ENCODE results near the gene ATP12A. TPM values are rescaled to one million over a fixed set of nuclear protein-coding genes. Genes with fewer than 3 reads are reported as not detected.

ATP12A gene
- total RNA-seq, 6 experiments from 2014 or later: not detected

GRCh38 chr13:24744247-24744646, 64.0 kb downstream of the ATP12A start:
- DNase-seq: no peak
- Mint-ChIP-seq H3K27ac (no peak overlapping the region), H3K36me3 (ENCODE audit: low read depth) (no peaks in the 10 kb centered on the region), H3K4me1 (ENCODE audit: low read depth) (no peaks in the 10 kb centered on the region), H3K4me3 (no peak overlapping the region), H3K27me3 (ENCODE audit: insufficient read depth) (peaks cover 29% of the 10 kb centered on the region), H3K9me3 (no peaks in the 10 kb centered on the region)
- TF ChIP-seq, protein P1, sequence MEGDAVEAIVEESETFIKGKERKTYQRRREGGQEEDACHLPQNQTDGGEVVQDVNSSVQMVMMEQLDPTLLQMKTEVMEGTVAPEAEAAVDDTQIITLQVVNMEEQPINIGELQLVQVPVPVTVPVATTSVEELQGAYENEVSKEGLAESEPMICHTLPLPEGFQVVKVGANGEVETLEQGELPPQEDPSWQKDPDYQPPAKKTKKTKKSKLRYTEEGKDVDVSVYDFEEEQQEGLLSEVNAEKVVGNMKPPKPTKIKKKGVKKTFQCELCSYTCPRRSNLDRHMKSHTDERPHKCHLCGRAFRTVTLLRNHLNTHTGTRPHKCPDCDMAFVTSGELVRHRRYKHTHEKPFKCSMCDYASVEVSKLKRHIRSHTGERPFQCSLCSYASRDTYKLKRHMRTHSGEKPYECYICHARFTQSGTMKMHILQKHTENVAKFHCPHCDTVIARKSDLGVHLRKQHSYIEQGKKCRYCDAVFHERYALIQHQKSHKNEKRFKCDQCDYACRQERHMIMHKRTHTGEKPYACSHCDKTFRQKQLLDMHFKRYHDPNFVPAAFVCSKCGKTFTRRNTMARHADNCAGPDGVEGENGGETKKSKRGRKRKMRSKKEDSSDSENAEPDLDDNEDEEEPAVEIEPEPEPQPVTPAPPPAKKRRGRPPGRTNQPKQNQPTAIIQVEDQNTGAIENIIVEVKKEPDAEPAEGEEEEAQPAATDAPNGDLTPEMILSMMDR (IDR thresholded peaks at IDR 0.05): no peak

- TF ChIP-seq, protein P1 (IDR thresholded peaks at IDR 0.05): no peak
- peaks cover 26% of the 10 kb centered on the region for H3K27me3 Mint-ChIP-seq (ENCODE audit: insufficient read depth)
- H3K27ac Mint-ChIP-seq: no peak overlapping the region
- H3K36me3 Mint-ChIP-seq (ENCODE audit: low read depth): no peaks in the 10 kb centered on the region
- no peaks in the 10 kb centered on the region for H3K9me3 Mint-ChIP-seq
- H3K4me3 Mint-ChIP-seq: no peak overlapping the region
- H3K4me1 Mint-ChIP-seq (ENCODE audit: low read depth): no peaks in the 10 kb centered on the region
- DNase-seq: no peak
Observed at GRCh38 chr13:24745516-24745860, 65.3 kb downstream of the ATP12A start.

- Mint-ChIP-seq H3K4me3 (no peak overlapping the region), H3K9me3 (no peaks in the 10 kb centered on the region), H3K4me1 (ENCODE audit: low read depth) (no peaks in the 10 kb centered on the region), H3K27ac (no peak overlapping the region), H3K27me3 (ENCODE audit: insufficient read depth) (peaks cover 26% of the 10 kb centered on the region), H3K36me3 (ENCODE audit: low read depth) (no peaks in the 10 kb centered on the region)
- TF ChIP-seq, protein P1 (IDR thresholded peaks at IDR 0.05): no peak
- no peak for DNase-seq
Observed at GRCh38 chr13:24745861-24746617, 65.8 kb downstream of the ATP12A start.

- Mint-ChIP-seq H3K4me1 (ENCODE audit: low read depth) (no peaks in the 10 kb centered on the region), H3K27ac (no peak overlapping the region), H3K4me3 (peak overlapping the region; percentile 36), H3K9me3 (no peaks in the 10 kb centered on the region), H3K36me3 (ENCODE audit: low read depth) (no peaks in the 10 kb centered on the region), H3K27me3 (ENCODE audit: insufficient read depth) (peaks cover 26% of the 10 kb centered on the region)
- TF ChIP-seq, protein P1 (IDR thresholded peaks at IDR 0.05): no peak; the same call in 1 of the 2 replicates
- no peak for DNase-seq
Observed at GRCh38 chr13:24746618-24747247, 66.5 kb downstream of the ATP12A start.

- TF ChIP-seq, protein P1 (IDR thresholded peaks at IDR 0.05): no peak
- H3K4me3 Mint-ChIP-seq: peak overlapping the region; percentile 36
- no peaks in the 10 kb centered on the region for H3K9me3 Mint-ChIP-seq
- peaks cover 26% of the 10 kb centered on the region for H3K27me3 Mint-ChIP-seq (ENCODE audit: insufficient read depth)
- H3K4me1 Mint-ChIP-seq (ENCODE audit: low read depth): no peaks in the 10 kb centered on the region
- DNase-seq: no peak
- no peak overlapping the region for H3K27ac Mint-ChIP-seq
- H3K36me3 Mint-ChIP-seq (ENCODE audit: low read depth): no peaks in the 10 kb centered on the region
Observed at GRCh38 chr13:24747248-24748060, 67.2 kb downstream of the ATP12A start.
